HEK293T (cell line): ENCODE measurements around the gene LNX1.

Experiments
- BHLHE40 ChIP-seq: fragments of 450-650 bp; IDR thresholded peaks from 2 replicates; pipeline ENCODE4 v1.6.1; 2016; ENCODE audit warnings: mild to moderate bottlenecking, moderate library complexity, borderline replicate concordance
- NFRKB ChIP-seq: fragments of 450-650 bp; IDR thresholded peaks from 2 replicates; pipeline ENCODE4 v1.6.1; 2016; ENCODE audit warnings: mild to moderate bottlenecking, moderate library complexity

GRCh38 chr4:53494851-53495250 lies 96.4 kb downstream of the LNX1 start:
- no peak for TF ChIP-seq NFRKB
- TF ChIP-seq BHLHE40: no peak
